Endothelial cell of umbilical vein (primary cell): Measurements from ENCODE around the gene ARMC7. TPM values are rescaled to one million over a fixed set of nuclear protein-coding genes. Genes with fewer than 3 reads are reported as not detected.

ENCODE experiments used
- BruUV-seq: library from RNA; stranded (reverse); fragments of 400-500 nt; replicated peaks from 2 replicates; lab custom pipeline; 2021; lab: Mats Ljungman, UMichigan
- CTCF ChIA-PET: fragments of 300-600, 350-600 bp; sonication (Branson Sonifier 250); formaldehyde crosslinking; loops from one replicate; lab custom pipeline; 2021; ENCODE audit warnings: antibody characterized with exemption, inconsistent platforms; lab: Charles Lee
- POLR2A ChIA-PET: fragments of 300-600, 350-600 bp; sonication (Branson Sonifier 250); formaldehyde crosslinking; loops from one replicate; lab custom pipeline; 2021; ENCODE audit warnings: antibody characterized with exemption, inconsistent platforms; lab: Charles Lee
- DNase-seq: peaks from one replicate; pipeline ENCODE4 v3.0.0-alpha.2; 2011; ENCODE audit warnings: low read depth, low spot score
- FAIRE-seq: peaks from 2 replicates; lab custom pipeline; 2011; peaks lifted over from hg19 to GRCh38; lab: Jason Lieb, UNC
- H2AFZ ChIP-seq: 2 replicates; pipeline ENCODE4 v1.6.0; 2012; ENCODE audit warnings: low read depth, low read length, control low read depth, inconsistent platforms
- H3K27ac ChIP-seq: 2 replicates; pipeline ENCODE4 v1.5.1; 2011; ENCODE audit warnings: low read depth, mild to moderate bottlenecking, control low read depth, low read length, moderate library complexity; ENCODE audit not compliant: insufficient read depth
- H3K27me3 ChIP-seq, 2 experiments: 2 replicates each; pipeline versions ENCODE4 v1.6.0 to v1.6.1; 2011; ENCODE audit warnings: low read length in 2 of 2, mixed read lengths in 1 of 2; ENCODE audit not compliant: control insufficient read depth in 2 of 2, insufficient read depth in 2 of 2
- H3K36me3 ChIP-seq, 2 experiments: 2 replicates in 1 of 2; 3 replicates in 1 of 2; pipeline ENCODE4 v1.5.1; 2011; ENCODE audit warnings: low read length in 2 of 2, mild to moderate bottlenecking in 1 of 2, moderate library complexity in 1 of 2; ENCODE audit not compliant: control insufficient read depth in 2 of 2, insufficient read depth in 2 of 2; ENCODE audit errors: extremely low read depth in 1 of 2
- H3K4me1 ChIP-seq: 3 replicates; pipeline ENCODE4 v1.5.1; 2011; ENCODE audit warnings: mild to moderate bottlenecking, low read length; ENCODE audit not compliant: control insufficient read depth, insufficient read depth; ENCODE audit errors: extremely low read depth
- H3K4me2 ChIP-seq: 2 replicates; pipeline ENCODE4 v1.6.1; 2011; ENCODE audit warnings: low read length, control low read depth, mixed read lengths; ENCODE audit not compliant: insufficient read depth
- H3K4me3 ChIP-seq, 3 experiments: fragments of 200-600 bp in 1 of 3; sonication (generic), shearing (Covaris generic) in 1 of 3; replicated peaks in 1 of 3; 2 replicates each; pipeline ENCODE4 v1.5.1; 2011 to 2016; ENCODE audit warnings: control low read depth in 3 of 3, low read length in 3 of 3, mild to moderate bottlenecking in 2 of 3, inconsistent platforms in 1 of 3, low read depth in 1 of 3, moderate library complexity in 1 of 3; ENCODE audit not compliant: insufficient read depth in 1 of 3
- H3K79me2 ChIP-seq: 2 replicates; pipeline ENCODE4 v1.6.0; 2012; ENCODE audit warnings: low read length, inconsistent platforms; ENCODE audit not compliant: control insufficient read depth, insufficient read depth
- H3K9ac ChIP-seq: replicated peaks from 2 replicates; pipeline ENCODE3; 2011; ENCODE audit warnings: low read length, control low read depth; ENCODE audit not compliant: insufficient read depth; ENCODE audit errors: extremely low read depth
- H3K9me1 ChIP-seq: replicated peaks from 3 replicates; pipeline ENCODE4 v1.6.0; 2011; ENCODE audit warnings: mild to moderate bottlenecking, low read length; ENCODE audit not compliant: control insufficient read depth, insufficient read depth; ENCODE audit errors: extremely low read depth
- H3K9me3 ChIP-seq: replicated peaks from 2 replicates; pipeline ENCODE4 v1.5.1; 2012; ENCODE audit warnings: low read length, inconsistent platforms; ENCODE audit not compliant: control insufficient read depth, insufficient read depth
- H4K20me1 ChIP-seq: replicated peaks from 2 replicates; pipeline ENCODE3; 2011; ENCODE audit warnings: mild to moderate bottlenecking, low read length; ENCODE audit not compliant: control insufficient read depth, insufficient read depth; ENCODE audit errors: extremely low read depth
- EZH2 ChIP-seq: IDR thresholded peaks from 2 replicates; pipeline ENCODE4 v1.6.1; 2012; ENCODE audit warnings: borderline replicate concordance, low read depth, mild to moderate bottlenecking, moderate library complexity, low read length, inconsistent platforms; ENCODE audit not compliant: severe bottlenecking
- FOS ChIP-seq: IDR thresholded peaks from 2 replicates; pipeline ENCODE4 v1.6.1; 2011; ENCODE audit warnings: mild to moderate bottlenecking, low read length, moderate library complexity, borderline replicate concordance; ENCODE audit not compliant: insufficient read depth
- GATA2 ChIP-seq: IDR thresholded peaks from 2 replicates; pipeline ENCODE4 v1.7.0; 2011; ENCODE audit warnings: low read depth, mild to moderate bottlenecking, moderate library complexity, mixed read lengths, low read length; ENCODE audit not compliant: insufficient read length, insufficient read depth
- JUN ChIP-seq: IDR thresholded peaks from 2 replicates; pipeline ENCODE4 v1.6.1; 2011; ENCODE audit warnings: borderline replicate concordance, low read depth; ENCODE audit not compliant: insufficient read length, insufficient read depth
- MYC ChIP-seq: IDR thresholded peaks from one replicate; pipeline ENCODE4 v1.6.1; 2011; ENCODE audit warnings: mild to moderate bottlenecking, low read depth, low read length
- POLR2A ChIP-seq: IDR thresholded peaks from 2 replicates; pipeline ENCODE4 v1.6.1; 2012; ENCODE audit warnings: low read depth, mild to moderate bottlenecking, control low read depth, low read length
- POLR2AphosphoS5 ChIP-seq: IDR thresholded peaks from 2 replicates; pipeline ENCODE4 v1.6.1; 2012; ENCODE audit warnings: low read depth, mild to moderate bottlenecking, control low read depth, low read length, moderate library complexity; ENCODE audit not compliant: insufficient read depth
- dilution Hi-C: fragments of 300-500 bp; cut with MboI; formaldehyde crosslinking; loops from one replicate; pipeline ENCODE4 v1.15.0; 2019; ENCODE audit warnings: low sequenced_read_pairs; ENCODE audit not compliant: extremely low pct_ligation_motif_present
- intact Hi-C: fragments of 100-400 bp; cut with micrococcal nuclease; formaldehyde crosslinking; loops from one replicate; pipeline ENCODE4 v1.10.0; 2022
- polyA plus RNA-seq, 4 experiments: library from polyadenylated mRNA; depleted of rRNA in 3 of 4; stranded (reverse) in 3 of 4; unstranded in 1 of 4; fragments of >200 nt; gene quantifications; 2 replicates each; pipeline versions ENCODE4 v1.2.1 to v1.2.3, GENCODE V29; 2011 to 2012; ENCODE audit warnings: missing spikeins in 1 of 4
- total RNA-seq: library from RNA; stranded (reverse); gene quantifications from 2 replicates; pipeline ENCODE4 v1.2.3, GENCODE V29; 2021
- TF ChIP-seq, protein P1 (sequence below), 2 donors: IDR thresholded peaks; 1 replicate in 1 of 2; 2 replicates in 1 of 2; pipeline ENCODE4 v1.5.1; 2011; ENCODE audit warnings: low read length in 2 of 2, mild to moderate bottlenecking in 2 of 2, moderate library complexity in 2 of 2, control low read depth in 1 of 2, inconsistent platforms in 1 of 2, low read depth in 1 of 2; ENCODE audit not compliant: insufficient read depth in 1 of 2; ENCODE audit errors: extremely low read depth in 1 of 2
- TF ChIP-seq, protein P2 (sequence below): IDR thresholded peaks from 2 replicates; pipeline ENCODE4 v1.6.1; 2011; ENCODE audit not compliant: insufficient read depth, insufficient read length

Gene ARMC7
- total and polyA plus RNA-seq, 2 donors (not counting 3 experiments of a cell fraction or from before 2014, with no cell fraction given) = 11.8 to 15.7 TPM

DNA sequence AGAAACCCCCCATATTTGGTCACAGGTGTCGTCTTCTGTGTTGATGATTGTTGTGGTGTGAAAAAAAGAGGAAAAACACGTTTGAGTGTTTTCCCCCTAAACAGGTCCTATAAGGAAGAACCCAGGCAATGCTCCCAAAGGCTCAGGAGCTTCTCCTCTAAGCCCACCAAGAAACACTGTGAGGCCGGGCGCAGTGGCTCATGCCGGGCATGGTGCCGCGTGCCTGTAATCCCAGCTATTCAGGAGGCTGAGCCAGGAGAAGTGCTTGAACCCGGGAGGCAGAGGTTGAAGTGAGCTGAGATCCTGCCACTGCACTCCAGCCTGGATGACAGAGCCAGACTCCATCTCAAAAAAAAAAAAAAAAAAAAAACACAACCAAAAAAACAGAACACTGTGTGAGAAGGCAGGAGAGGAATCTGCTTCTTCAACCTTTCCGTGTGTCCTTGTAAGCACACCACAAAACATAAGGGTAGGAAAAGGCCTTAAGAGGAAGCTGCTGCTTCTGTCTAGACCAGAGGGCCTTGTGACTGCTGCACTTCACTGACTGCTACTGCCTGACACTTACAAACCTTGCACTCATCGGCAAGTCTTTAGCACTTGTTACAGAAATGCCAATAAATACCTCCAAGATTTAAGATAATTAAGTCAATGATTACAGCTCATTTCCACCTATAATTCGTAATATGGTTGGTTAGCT is 35.2 kb downstream of the ARMC7 start:
- Histone ChIP-seq H3K4me2 (no peak overlapping the region), H2AFZ (no peak overlapping the region), H3K4me1 (no peaks in the 10 kb centered on the region), H4K20me1 (no peaks in the 10 kb centered on the region), H3K79me2 (peaks cover 65% of the 10 kb centered on the region), H3K27ac (no peak overlapping the region), H3K9me3 (no peaks in the 10 kb centered on the region), H3K27me3 (no peaks in the 10 kb centered on the region), H3K36me3 (peaks cover 29 to 43% of the 10 kb centered on the region in 2 experiments), H3K4me3 (no peak overlapping the region), H3K9ac (no peak overlapping the region), H3K9me1 (no peaks in the 10 kb centered on the region)
- BruUV-seq = no TSS peak
- FAIRE-seq = no peak
- intact Hi-C loops = no loop called here
- no peak for DNase-seq
- TF ChIP-seq MYC (no peak), FOS (no peak), POLR2A (no peak)
- TF ChIP-seq, protein P1, sequence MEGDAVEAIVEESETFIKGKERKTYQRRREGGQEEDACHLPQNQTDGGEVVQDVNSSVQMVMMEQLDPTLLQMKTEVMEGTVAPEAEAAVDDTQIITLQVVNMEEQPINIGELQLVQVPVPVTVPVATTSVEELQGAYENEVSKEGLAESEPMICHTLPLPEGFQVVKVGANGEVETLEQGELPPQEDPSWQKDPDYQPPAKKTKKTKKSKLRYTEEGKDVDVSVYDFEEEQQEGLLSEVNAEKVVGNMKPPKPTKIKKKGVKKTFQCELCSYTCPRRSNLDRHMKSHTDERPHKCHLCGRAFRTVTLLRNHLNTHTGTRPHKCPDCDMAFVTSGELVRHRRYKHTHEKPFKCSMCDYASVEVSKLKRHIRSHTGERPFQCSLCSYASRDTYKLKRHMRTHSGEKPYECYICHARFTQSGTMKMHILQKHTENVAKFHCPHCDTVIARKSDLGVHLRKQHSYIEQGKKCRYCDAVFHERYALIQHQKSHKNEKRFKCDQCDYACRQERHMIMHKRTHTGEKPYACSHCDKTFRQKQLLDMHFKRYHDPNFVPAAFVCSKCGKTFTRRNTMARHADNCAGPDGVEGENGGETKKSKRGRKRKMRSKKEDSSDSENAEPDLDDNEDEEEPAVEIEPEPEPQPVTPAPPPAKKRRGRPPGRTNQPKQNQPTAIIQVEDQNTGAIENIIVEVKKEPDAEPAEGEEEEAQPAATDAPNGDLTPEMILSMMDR (IDR thresholded peaks at IDR 0.05; ENCODE audit: extremely low read depth in 1 of 2, insufficient read depth in 1 of 2, low read depth in 1 of 2, low read length in 2 of 2) = no peak
- ChIA-PET POLR2A (interaction anchor here (0.6 to 0.7 kb wide), 2 partner anchors 9 to 12 kb away, joined by 3 to 6 read pairs; no protein-coding TSS in a partner anchor), CTCF (interaction anchor here (0.8 to 1.8 kb wide), 5 partner anchors 13 to 57 kb away, joined by 3 to 12 read pairs (median 4); partner anchors contain the start of gene NT5C)
- dilution Hi-C loops = no loop called here

DNA sequence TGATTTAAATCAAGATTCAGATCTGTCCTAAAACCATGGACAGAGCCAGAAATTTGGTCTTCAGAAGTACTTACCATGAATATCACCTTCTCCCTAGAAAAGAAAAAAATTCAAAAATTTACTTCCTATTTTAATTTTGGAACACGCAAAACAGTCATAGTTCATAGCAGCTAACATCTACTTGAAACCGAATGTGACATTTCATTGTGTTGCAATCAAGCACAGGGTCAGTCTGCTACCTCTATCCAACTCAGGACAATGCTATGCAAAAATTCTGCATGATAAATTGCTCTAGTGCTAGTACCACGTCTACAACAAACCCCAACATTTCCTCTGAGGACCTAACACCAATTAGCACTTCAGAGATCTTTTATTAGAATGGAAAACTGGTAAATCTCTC is 36.8 kb downstream of the ARMC7 start:
- intact Hi-C loops (no loop called here), dilution Hi-C loops (no loop called here)
- BruUV-seq = no TSS peak
- H3K9ac ChIP-seq = no peak overlapping the region
- FAIRE-seq = no peak
- no peak overlapping the region for H2AFZ ChIP-seq
- no peaks in the 10 kb centered on the region for H4K20me1 ChIP-seq
- TF ChIP-seq JUN = no peak
- TF ChIP-seq MYC = no peak
- no peak for TF ChIP-seq POLR2AphosphoS5
- TF ChIP-seq EZH2 = no peak
- TF ChIP-seq GATA2 = no peak
- no peak for TF ChIP-seq FOS
- TF ChIP-seq, protein P2, sequence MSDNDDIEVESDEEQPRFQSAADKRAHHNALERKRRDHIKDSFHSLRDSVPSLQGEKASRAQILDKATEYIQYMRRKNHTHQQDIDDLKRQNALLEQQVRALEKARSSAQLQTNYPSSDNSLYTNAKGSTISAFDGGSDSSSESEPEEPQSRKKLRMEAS = no peak
- no peak for TF ChIP-seq POLR2A
- TF ChIP-seq, protein P1 (IDR thresholded peaks at IDR 0.05; ENCODE audit: extremely low read depth in 1 of 2, insufficient read depth in 1 of 2, low read depth in 1 of 2, low read length in 2 of 2) = no peak
- no peak for DNase-seq
- H3K79me2 ChIP-seq = peaks cover 75% of the 10 kb centered on the region
- H3K27ac ChIP-seq = no peak overlapping the region
- peaks cover 26 to 42% of the 10 kb centered on the region in 2 experiments for H3K36me3 ChIP-seq
- no peaks in the 10 kb centered on the region for H3K9me3 ChIP-seq
- POLR2A ChIA-PET = no interaction called here
- no peak overlapping the region for H3K4me3 ChIP-seq
- no peak overlapping the region for H3K4me2 ChIP-seq
- H3K9me1 ChIP-seq = no peaks in the 10 kb centered on the region
- CTCF ChIA-PET = interaction anchor here (1.2 to 1.8 kb wide), 3 partner anchors 11 to 24 kb away, joined by 3 to 12 read pairs (median 3); partner anchors contain the start of gene NT5C
- no peaks in the 10 kb centered on the region for H3K27me3 ChIP-seq
- no peaks in the 10 kb centered on the region for H3K4me1 ChIP-seq
